OCI-LY7 (cell line): Measurements from ENCODE around the gene FZD8.

Source experiments
- EZH2phosphoT487 ChIP-seq: fragments of 200-600 bp; sonication (generic); IDR thresholded peaks from 2 replicates; pipeline ENCODE4 v1.6.1; 2018; ENCODE audit warnings: low read depth, borderline replicate concordance, mild to moderate bottlenecking, mixed run types, antibody characterized with exemption, low read length, moderate library complexity, mixed read lengths
- TF ChIP-seq, protein P1 (sequence below): fragments of 200-600 bp; sonication (generic); conservative IDR thresholded peaks from 2 replicates; pipeline ENCODE4 v1.5.1; 2014; ENCODE audit warnings: mild to moderate bottlenecking, antibody characterized with exemption, low read length, moderate library complexity, mixed read lengths

- TF ChIP-seq, protein P1, sequence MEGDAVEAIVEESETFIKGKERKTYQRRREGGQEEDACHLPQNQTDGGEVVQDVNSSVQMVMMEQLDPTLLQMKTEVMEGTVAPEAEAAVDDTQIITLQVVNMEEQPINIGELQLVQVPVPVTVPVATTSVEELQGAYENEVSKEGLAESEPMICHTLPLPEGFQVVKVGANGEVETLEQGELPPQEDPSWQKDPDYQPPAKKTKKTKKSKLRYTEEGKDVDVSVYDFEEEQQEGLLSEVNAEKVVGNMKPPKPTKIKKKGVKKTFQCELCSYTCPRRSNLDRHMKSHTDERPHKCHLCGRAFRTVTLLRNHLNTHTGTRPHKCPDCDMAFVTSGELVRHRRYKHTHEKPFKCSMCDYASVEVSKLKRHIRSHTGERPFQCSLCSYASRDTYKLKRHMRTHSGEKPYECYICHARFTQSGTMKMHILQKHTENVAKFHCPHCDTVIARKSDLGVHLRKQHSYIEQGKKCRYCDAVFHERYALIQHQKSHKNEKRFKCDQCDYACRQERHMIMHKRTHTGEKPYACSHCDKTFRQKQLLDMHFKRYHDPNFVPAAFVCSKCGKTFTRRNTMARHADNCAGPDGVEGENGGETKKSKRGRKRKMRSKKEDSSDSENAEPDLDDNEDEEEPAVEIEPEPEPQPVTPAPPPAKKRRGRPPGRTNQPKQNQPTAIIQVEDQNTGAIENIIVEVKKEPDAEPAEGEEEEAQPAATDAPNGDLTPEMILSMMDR: no peak
- TF ChIP-seq EZH2phosphoT487: no peak
Measured at GRCh38 chr10:35652824-35653223, 10.7 kb upstream of the FZD8 start.
